Activated naive CD8-positive, alpha-beta T cell treated with anti-CD3 and anti-CD28 coated beads, Interleukin-2, amount 50 U/mL, for 24 hours (primary cell): ENCODE measurements around the gene CYBC1.

Experiments used
- ATAC-seq: fragments of 150-1000 bp; cut with Tn5 transposase; one replicate; pipeline ENCODE4 v1.10.0; 2021
- DNase-seq: peaks from one replicate; pipeline ENCODE4 v3.0.0; 2021
- H3K27ac Mint-ChIP-seq: one replicate; pipeline ENCODE4 v1.8.0; 2021; ENCODE audit warnings: mild to moderate bottlenecking, mixed read lengths
- H3K27me3 Mint-ChIP-seq: one replicate; pipeline ENCODE4 v1.8.0; 2021; ENCODE audit warnings: mixed read lengths
- H3K36me3 Mint-ChIP-seq: one replicate; pipeline ENCODE4 v1.8.0; 2021; ENCODE audit warnings: low read depth, mixed read lengths
- H3K4me1 Mint-ChIP-seq: one replicate; pipeline ENCODE4 v1.8.0; 2021; ENCODE audit warnings: mixed read lengths
- H3K4me3 Mint-ChIP-seq: one replicate; pipeline ENCODE4 v1.8.0; 2021; ENCODE audit warnings: mild to moderate bottlenecking, moderate library complexity, mixed read lengths
- H3K9me3 Mint-ChIP-seq: one replicate; pipeline ENCODE4 v1.8.0; 2021; ENCODE audit warnings: mixed read lengths

Gene CYBC1

GRCh38 chr17:82487910-82488309, 37.4 kb upstream of the CYBC1 start:
- Mint-ChIP-seq H3K4me1 (peaks cover 3% of the 10 kb centered on the region), H3K9me3 (no peaks in the 10 kb centered on the region), H3K27ac (no peak overlapping the region), H3K27me3 (no peaks in the 10 kb centered on the region), H3K4me3 (no peak overlapping the region), H3K36me3 (peaks cover 10% of the 10 kb centered on the region)
- DNase-seq (no peak), ATAC-seq (no peak)

DNA sequence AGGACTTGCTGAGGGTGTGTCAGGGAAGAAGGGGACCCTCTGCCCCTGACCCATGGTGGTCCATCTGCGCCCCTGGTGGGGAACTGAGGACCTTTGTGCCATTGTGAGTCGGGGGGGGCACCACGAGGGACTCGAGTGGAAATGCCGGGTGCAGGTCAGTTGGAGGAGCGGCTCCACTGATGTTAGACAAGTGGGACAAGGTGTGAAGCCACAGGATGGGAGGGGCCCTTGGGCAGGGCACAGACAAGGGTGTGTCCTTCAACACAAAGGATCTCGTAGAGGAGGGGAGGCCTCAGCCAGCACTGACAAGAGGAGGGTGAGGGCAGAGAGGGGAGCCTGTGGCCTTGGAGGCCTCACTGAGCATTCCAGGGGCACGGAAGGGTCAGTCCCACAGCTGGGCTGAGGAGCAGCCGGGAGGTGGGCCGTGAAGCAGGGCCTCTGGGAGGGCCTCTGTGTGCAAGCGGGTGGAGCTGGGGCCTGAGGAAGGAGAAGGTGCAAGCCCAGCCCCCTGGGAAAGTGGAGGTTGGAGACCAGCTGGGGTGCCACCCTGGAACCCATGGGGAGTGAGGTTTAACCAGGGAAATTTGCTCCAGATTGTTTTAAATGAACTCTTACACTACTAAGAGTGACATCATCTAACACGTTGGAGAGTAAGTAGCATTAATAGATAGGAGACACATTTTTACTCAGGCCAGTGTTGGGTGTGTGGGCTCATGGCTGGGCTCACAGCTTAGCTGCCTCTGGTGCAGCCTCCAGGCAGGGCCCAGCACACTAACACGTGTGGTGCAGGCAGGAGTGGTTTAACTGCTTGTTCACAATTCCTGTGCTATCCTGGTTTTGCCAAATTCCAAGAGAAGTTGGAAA, 35.9 kb upstream of the CYBC1 start:
- Mint-ChIP-seq H3K4me3 (no peak overlapping the region), H3K36me3 (peaks cover 10% of the 10 kb centered on the region), H3K27ac (no peak overlapping the region), H3K27me3 (no peaks in the 10 kb centered on the region), H3K4me1 (peaks cover 3% of the 10 kb centered on the region), H3K9me3 (no peaks in the 10 kb centered on the region)
- DNase-seq = no peak
- peak; percentile 18 for ATAC-seq

GRCh38 chr17:82483836-82484235, 33.3 kb upstream of the CYBC1 start:
- Mint-ChIP-seq H3K9me3 (no peaks in the 10 kb centered on the region), H3K4me3 (no peak overlapping the region), H3K36me3 (peaks cover 10% of the 10 kb centered on the region), H3K4me1 (peaks cover 3% of the 10 kb centered on the region), H3K27ac (no peak overlapping the region), H3K27me3 (no peaks in the 10 kb centered on the region)
- no peak for DNase-seq
- no peak for ATAC-seq

- ATAC-seq (no peak), DNase-seq (no peak)
- no peak overlapping the region for H3K4me3 Mint-ChIP-seq
- H3K27me3 Mint-ChIP-seq = no peaks in the 10 kb centered on the region
- H3K27ac Mint-ChIP-seq = no peak overlapping the region
- peaks cover 3% of the 10 kb centered on the region for H3K4me1 Mint-ChIP-seq
- no peaks in the 10 kb centered on the region for H3K9me3 Mint-ChIP-seq
- peaks cover 7% of the 10 kb centered on the region for H3K36me3 Mint-ChIP-seq
Observed at GRCh38 chr17:82483204-82483660, 32.7 kb upstream of the CYBC1 start.

DNA sequence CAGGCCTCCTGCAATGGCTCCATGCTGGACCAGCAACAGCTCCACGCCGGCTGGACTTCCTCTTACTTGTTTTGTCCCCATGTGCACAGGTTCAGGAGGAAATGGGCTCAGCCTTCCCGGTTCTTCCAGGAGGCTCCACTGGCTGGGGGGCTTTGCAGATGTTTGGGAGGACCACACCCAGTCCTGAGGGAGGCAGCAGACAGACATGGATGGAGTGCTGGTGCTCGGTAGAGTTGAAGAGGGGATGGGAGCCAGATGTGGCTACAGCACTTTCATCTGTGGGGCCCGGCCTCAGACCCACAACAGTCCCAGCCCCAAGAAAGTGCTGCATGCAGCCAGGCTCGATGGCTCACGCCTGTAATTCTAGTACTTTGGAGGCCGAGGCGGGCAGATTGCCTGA, 29.8 kb upstream of the CYBC1 start:
- no peaks in the 10 kb centered on the region for H3K27me3 Mint-ChIP-seq
- DNase-seq (no peak), ATAC-seq (no peak)
- peaks cover 3% of the 10 kb centered on the region for H3K4me1 Mint-ChIP-seq
- no peak overlapping the region for H3K4me3 Mint-ChIP-seq
- peaks cover 10% of the 10 kb centered on the region for H3K36me3 Mint-ChIP-seq
- H3K27ac Mint-ChIP-seq = no peak overlapping the region
- no peaks in the 10 kb centered on the region for H3K9me3 Mint-ChIP-seq

DNA sequence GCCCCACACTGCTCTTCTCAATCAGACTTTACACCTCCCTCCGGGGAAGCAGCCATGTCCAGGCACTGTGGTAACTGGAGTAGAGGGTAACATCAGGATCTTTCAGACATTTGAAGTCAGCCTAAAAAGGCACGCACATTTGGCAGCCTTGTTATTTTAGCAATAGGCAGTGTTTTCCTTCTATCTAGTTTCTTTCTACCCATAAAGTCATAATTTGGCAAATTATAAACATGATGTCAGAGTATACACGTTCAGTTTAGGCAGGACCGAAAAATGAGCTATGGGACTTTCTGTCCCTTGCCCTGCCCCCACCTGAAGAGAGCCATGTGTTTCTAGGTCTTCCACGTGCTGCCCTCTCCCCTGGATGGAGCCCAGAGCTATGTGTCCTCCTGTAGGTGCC, 29.1 kb upstream of the CYBC1 start:
- no peak overlapping the region for H3K4me3 Mint-ChIP-seq
- peaks cover 5% of the 10 kb centered on the region for H3K36me3 Mint-ChIP-seq
- no peak for ATAC-seq
- no peak overlapping the region for H3K27ac Mint-ChIP-seq
- no peak for DNase-seq
- H3K27me3 Mint-ChIP-seq = no peaks in the 10 kb centered on the region
- H3K9me3 Mint-ChIP-seq = no peaks in the 10 kb centered on the region
- peaks cover 3% of the 10 kb centered on the region for H3K4me1 Mint-ChIP-seq

- Mint-ChIP-seq H3K27ac (no peak overlapping the region), H3K4me1 (peaks cover 3% of the 10 kb centered on the region)
- DNase-seq = no peak
Observed at GRCh38 chr17:82477934-82478333, 27.4 kb upstream of the CYBC1 start.

GRCh38 chr17:82475458-82475857, 24.9 kb upstream of the CYBC1 start:
- Mint-ChIP-seq H3K36me3 (peaks cover 7% of the 10 kb centered on the region), H3K4me1 (peaks cover 3% of the 10 kb centered on the region)

More at GRCh38 chr17:82477934-82478333, 27.4 kb upstream of the CYBC1 start:
- Mint-ChIP-seq H3K4me3 (no peak overlapping the region), H3K27me3 (no peaks in the 10 kb centered on the region), H3K36me3 (peaks cover 3% of the 10 kb centered on the region), H3K9me3 (no peaks in the 10 kb centered on the region)
- no peak for ATAC-seq

GRCh38 chr17:82474223-82475010, 23.9 kb upstream of the CYBC1 start:
- DNase-seq (no peak), ATAC-seq (no peak)
- no peaks in the 10 kb centered on the region for H3K27me3 Mint-ChIP-seq
- no peaks in the 10 kb centered on the region for H3K9me3 Mint-ChIP-seq
- peaks cover 3% of the 10 kb centered on the region for H3K4me1 Mint-ChIP-seq
- H3K36me3 Mint-ChIP-seq = peaks cover 10% of the 10 kb centered on the region
- H3K4me3 Mint-ChIP-seq = no peak overlapping the region
- no peak overlapping the region for H3K27ac Mint-ChIP-seq

More at GRCh38 chr17:82475458-82475857, 24.9 kb upstream of the CYBC1 start:
- DNase-seq (no peak), ATAC-seq (no peak)
- Mint-ChIP-seq H3K4me3 (no peak overlapping the region), H3K27me3 (no peaks in the 10 kb centered on the region), H3K9me3 (no peaks in the 10 kb centered on the region), H3K27ac (no peak overlapping the region)

- no peaks in the 10 kb centered on the region for H3K27me3 Mint-ChIP-seq
- DNase-seq (no peak), ATAC-seq (no peak)
- no peaks in the 10 kb centered on the region for H3K9me3 Mint-ChIP-seq
- peaks cover 16% of the 10 kb centered on the region for H3K36me3 Mint-ChIP-seq
- H3K4me1 Mint-ChIP-seq = no peaks in the 10 kb centered on the region
- H3K4me3 Mint-ChIP-seq = no peak overlapping the region
- H3K27ac Mint-ChIP-seq = no peak overlapping the region
Observed at GRCh38 chr17:82470065-82470464, 19.5 kb upstream of the CYBC1 start.

- no peak overlapping the region for H3K4me3 Mint-ChIP-seq
- ATAC-seq = no peak
- no peaks in the 10 kb centered on the region for H3K4me1 Mint-ChIP-seq
- H3K27ac Mint-ChIP-seq = peak overlapping the region; percentile 12
- no peaks in the 10 kb centered on the region for H3K27me3 Mint-ChIP-seq
- no peaks in the 10 kb centered on the region for H3K9me3 Mint-ChIP-seq
- H3K36me3 Mint-ChIP-seq = peaks cover 19% of the 10 kb centered on the region
- DNase-seq = no peak
Observed at GRCh38 chr17:82468692-82469091, 18.1 kb upstream of the CYBC1 start.

- no peak overlapping the region for H3K27ac Mint-ChIP-seq
- ATAC-seq = no peak
- no peaks in the 10 kb centered on the region for H3K27me3 Mint-ChIP-seq
- H3K4me3 Mint-ChIP-seq = no peak overlapping the region
- no peaks in the 10 kb centered on the region for H3K9me3 Mint-ChIP-seq
- H3K36me3 Mint-ChIP-seq = peaks cover 20% of the 10 kb centered on the region
- no peaks in the 10 kb centered on the region for H3K4me1 Mint-ChIP-seq
- no peak for DNase-seq
Observed at GRCh38 chr17:82465023-82465603, 14.6 kb upstream of the CYBC1 start.

DNA sequence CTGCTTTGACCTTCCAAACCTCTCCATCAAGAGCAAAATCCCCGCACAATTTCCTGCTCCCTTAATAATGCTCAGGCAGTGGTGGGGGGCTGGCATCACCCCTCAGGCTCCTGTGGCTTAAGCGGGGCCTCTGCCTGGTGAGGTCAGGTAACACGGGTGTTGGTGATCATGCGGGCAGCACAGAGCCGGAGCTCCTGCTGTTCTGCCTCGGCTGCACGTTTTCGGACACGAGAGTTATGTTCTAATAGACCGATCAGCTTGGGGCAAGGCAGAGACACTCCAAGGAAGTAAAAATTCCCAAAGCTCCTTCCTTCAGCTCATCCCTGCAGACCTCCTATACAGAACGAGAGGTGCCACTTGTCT, 14.0 kb upstream of the CYBC1 start:
- peaks cover 2% of the 10 kb centered on the region for H3K4me1 Mint-ChIP-seq
- no peak overlapping the region for H3K27ac Mint-ChIP-seq
- no peaks in the 10 kb centered on the region for H3K9me3 Mint-ChIP-seq
- no peaks in the 10 kb centered on the region for H3K27me3 Mint-ChIP-seq
- H3K4me3 Mint-ChIP-seq = no peak overlapping the region
- ATAC-seq (no peak), DNase-seq (no peak)
- peaks cover 17% of the 10 kb centered on the region for H3K36me3 Mint-ChIP-seq

DNA sequence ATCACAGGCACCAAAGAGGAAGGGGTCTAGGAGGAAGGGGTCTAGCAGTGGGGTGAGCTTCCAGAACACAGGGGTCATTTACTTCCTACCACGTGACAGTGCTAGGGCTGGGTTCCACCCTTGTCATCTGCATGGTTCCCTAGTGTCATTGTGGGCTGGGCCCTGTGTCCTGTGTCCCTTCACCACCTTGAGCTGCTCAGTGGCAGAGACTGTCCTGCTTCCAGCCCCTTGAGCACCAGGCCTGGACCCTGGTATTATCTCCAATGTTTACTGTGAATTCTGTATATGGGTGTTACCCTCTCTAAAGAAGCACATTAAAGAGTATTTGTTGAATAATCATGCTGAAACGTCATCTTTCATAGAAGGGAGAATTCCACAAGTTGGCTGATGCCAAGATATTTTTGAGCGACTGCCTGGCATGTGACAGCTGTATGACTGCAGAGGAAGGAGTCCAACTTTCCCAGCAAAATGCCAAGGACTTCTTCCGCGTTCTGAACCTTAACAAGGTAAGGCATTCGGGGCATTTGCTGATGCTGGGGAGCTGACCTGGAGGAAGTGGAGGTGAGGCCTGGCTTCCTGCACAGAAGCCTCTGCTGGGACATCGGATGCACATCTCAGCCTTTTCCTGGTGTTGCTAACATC, 13.5 kb upstream of the CYBC1 start:
- no peaks in the 10 kb centered on the region for H3K9me3 Mint-ChIP-seq
- H3K36me3 Mint-ChIP-seq = peaks cover 14% of the 10 kb centered on the region
- ATAC-seq (no peak), DNase-seq (no peak)
- H3K4me1 Mint-ChIP-seq = peaks cover 7% of the 10 kb centered on the region
- H3K27me3 Mint-ChIP-seq = no peaks in the 10 kb centered on the region
- H3K27ac Mint-ChIP-seq = no peak overlapping the region
- no peak overlapping the region for H3K4me3 Mint-ChIP-seq
